NB4 (cell line): Measurements from ENCODE around the gene TLR4.

Source experiments
- CTCF ChIP-seq: IDR thresholded peaks from one replicate; pipeline ENCODE4 v1.5.1; 2012; ENCODE audit warnings: low read depth, low read length
- MYC ChIP-seq: IDR thresholded peaks from 2 replicates; pipeline ENCODE4 v1.6.1; 2011; ENCODE audit warnings: low read depth, low read length
- POLR2A ChIP-seq: IDR thresholded peaks from 2 replicates; pipeline ENCODE4 v1.6.1; 2011; ENCODE audit warnings: mild to moderate bottlenecking; ENCODE audit not compliant: insufficient read length; ENCODE audit errors: extremely low read depth
- TF ChIP-seq, protein P1 (sequence below): IDR thresholded peaks from 2 replicates; pipeline ENCODE4 v1.6.1; 2011; ENCODE audit warnings: low read depth, low read length

DNA sequence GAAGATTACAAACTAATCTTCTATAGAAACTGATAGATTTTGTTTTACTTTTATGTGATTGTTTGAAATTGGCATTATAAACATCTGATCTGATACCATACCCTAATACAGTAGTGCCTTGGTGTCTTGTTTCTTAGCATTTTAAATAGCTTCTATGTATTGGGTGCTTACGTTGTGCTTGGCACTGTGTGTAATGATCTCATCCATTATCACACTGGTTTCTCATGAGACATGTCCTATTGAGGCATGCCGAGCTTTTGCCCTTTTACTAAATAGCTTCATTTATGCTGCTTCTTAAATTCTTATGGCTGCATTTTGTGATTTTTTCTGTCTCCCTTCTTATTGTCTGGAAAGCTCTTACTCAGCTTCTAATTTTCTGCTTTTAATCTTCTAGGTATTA lies 48.2 kb upstream of the TLR4 start:
- TF ChIP-seq POLR2A = no peak
- TF ChIP-seq CTCF = no peak
- no peak for TF ChIP-seq MYC
- TF ChIP-seq, protein P1, sequence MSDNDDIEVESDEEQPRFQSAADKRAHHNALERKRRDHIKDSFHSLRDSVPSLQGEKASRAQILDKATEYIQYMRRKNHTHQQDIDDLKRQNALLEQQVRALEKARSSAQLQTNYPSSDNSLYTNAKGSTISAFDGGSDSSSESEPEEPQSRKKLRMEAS = no peak
